ENCODE data around the gene PRUNE2. TPM values are rescaled to one million over a fixed set of nuclear protein-coding genes. Genes with fewer than 3 reads are reported as not detected.

The PRUNE2 gene
- polyA plus RNA-seq, 1 of the 3 experiments (the other 2 are of a cell fraction): 13.0 TPM

- TF ChIP-seq RFX5 (IDR thresholded peaks at IDR 0.05; ENCODE audit: low read length): no peak
- Histone ChIP-seq H4K20me1 (ENCODE audit: insufficient read depth) (no peaks in the 10 kb centered on the region), H3K9me2 (no peaks in the 10 kb centered on the region), H3K4me1 (ENCODE audit: control insufficient read depth in 1 of 2, insufficient read depth in 2 of 2, low read depth in 1 of 2, low read length in 1 of 2) (no peaks in the 10 kb centered on the region), H3K4me2 (no peak overlapping the region), H3K9me3 (no peaks in the 10 kb centered on the region), H3K79me2 (ENCODE audit: insufficient read depth) (no peaks in the 10 kb centered on the region), H3K9ac (no peak overlapping the region), H3F3A (replicated peaks; ENCODE audit: insufficient read depth) (peaks cover 7% of the 10 kb centered on the region), H3K4me3 (ENCODE audit: low read depth in 2 of 2, low read length in 1 of 2) (no peak overlapping the region), H2AFZ (ENCODE audit: low read depth) (no peak overlapping the region), H3K36me3 (replicated peaks in 1 of 2; ENCODE audit: control insufficient read depth in 1 of 2, insufficient read depth in 2 of 2, low read length in 1 of 2) (no peaks in the 10 kb centered on the region), H3K27me3 (ENCODE audit: insufficient read depth) (peaks cover 18% of the 10 kb centered on the region; the same call in 1 of the 2 replicates), H3K27ac (ENCODE audit: low read depth in 2 of 2, low read length in 1 of 2) (no peak overlapping the region)
- DNase-seq: no peak
- ChIA-PET CTCF (no interaction called here), POLR2A (no interaction called here)
Measured at GRCh38 chr9:76564297-76564696, 341.6 kb downstream of the PRUNE2 start.

- H3K9me3 ChIP-seq: no peaks in the 10 kb centered on the region
- H3K4me2 ChIP-seq: no peak overlapping the region
- H3K4me1 ChIP-seq (ENCODE audit: control insufficient read depth in 1 of 2, insufficient read depth in 2 of 2, low read depth in 1 of 2, low read length in 1 of 2): no peaks in the 10 kb centered on the region
- H3K27ac ChIP-seq (ENCODE audit: low read depth in 2 of 2, low read length in 1 of 2): no peak overlapping the region
- CTCF ChIA-PET: no interaction called here
- H3K36me3 ChIP-seq (replicated peaks in 1 of 2; ENCODE audit: control insufficient read depth in 1 of 2, insufficient read depth in 2 of 2, low read length in 1 of 2): no peaks in the 10 kb centered on the region
- POLR2A ChIA-PET: no interaction called here
- H3K79me2 ChIP-seq (ENCODE audit: insufficient read depth): no peaks in the 10 kb centered on the region
- H3K4me3 ChIP-seq (ENCODE audit: low read depth in 2 of 2, low read length in 1 of 2): no peak overlapping the region
- H3K27me3 ChIP-seq (ENCODE audit: insufficient read depth): peaks cover 11% of the 10 kb centered on the region; the same call in 1 of the 2 replicates
- no peak overlapping the region for H3K9ac ChIP-seq
- TF ChIP-seq TEAD4 (IDR thresholded peaks at IDR 0.05; ENCODE audit: borderline replicate concordance, insufficient read depth) (no peak), ELF1 (IDR thresholded peaks at IDR 0.05) (no peak), RAD21 (IDR thresholded peaks at IDR 0.05; ENCODE audit: low read length) (no peak), SMC3 (IDR thresholded peaks at IDR 0.05; ENCODE audit: low read depth, low read length) (no peak), POLR2AphosphoS5 (IDR thresholded peaks at IDR 0.05; ENCODE audit: low read depth, low read length) (no peak), MAX (IDR thresholded peaks at IDR 0.05; ENCODE audit: low read depth) (no peak), FOSL2 (IDR thresholded peaks at IDR 0.05; ENCODE audit: borderline replicate concordance, low read depth) (no peak), NRF1 (IDR thresholded peaks at IDR 0.05; ENCODE audit: low read depth, low read length) (no peak)
- no peaks in the 10 kb centered on the region for H3K9me2 ChIP-seq
- H3F3A ChIP-seq (replicated peaks; ENCODE audit: insufficient read depth): peaks cover 7% of the 10 kb centered on the region
- no peak for DNase-seq
- H4K20me1 ChIP-seq (ENCODE audit: insufficient read depth): no peaks in the 10 kb centered on the region
- no peak overlapping the region for H2AFZ ChIP-seq (ENCODE audit: low read depth)
Measured at GRCh38 chr9:76562511-76562911, 343.4 kb downstream of the PRUNE2 start.

GRCh38 chr9:76561900-76562299 lies 344.0 kb downstream of the PRUNE2 start:
- H2AFZ ChIP-seq (ENCODE audit: low read depth): no peak overlapping the region
- H3K79me2 ChIP-seq (ENCODE audit: insufficient read depth): no peaks in the 10 kb centered on the region
- ChIA-PET POLR2A (no interaction called here), CTCF (no interaction called here)
- H3K9me2 ChIP-seq: no peaks in the 10 kb centered on the region
- no peaks in the 10 kb centered on the region for H4K20me1 ChIP-seq (ENCODE audit: insufficient read depth)
- WGBS (ENCODE audit: low lambda C conversion rate): 4% methylated on average over 1 of the region's 1 CpG
- no peaks in the 10 kb centered on the region for H3K4me1 ChIP-seq (ENCODE audit: control insufficient read depth in 1 of 2, insufficient read depth in 2 of 2, low read depth in 1 of 2, low read length in 1 of 2)
- H3K4me2 ChIP-seq: no peak overlapping the region
- no peak overlapping the region for H3K9ac ChIP-seq
- no peak overlapping the region for H3K27ac ChIP-seq (ENCODE audit: low read depth in 2 of 2, low read length in 1 of 2)
- DNase-seq: no peak
- H3F3A ChIP-seq (replicated peaks; ENCODE audit: insufficient read depth): peaks cover 7% of the 10 kb centered on the region
- no peak overlapping the region for H3K4me3 ChIP-seq (ENCODE audit: low read depth in 2 of 2, low read length in 1 of 2)
- no peak for TF ChIP-seq NRF1 (IDR thresholded peaks at IDR 0.05; ENCODE audit: low read depth, low read length)
- no peak for TF ChIP-seq CTCF (IDR thresholded peaks at IDR 0.05)
- TF ChIP-seq TCF12 (IDR thresholded peaks at IDR 0.05): no peak
- H3K9me3 ChIP-seq: no peaks in the 10 kb centered on the region
- no peaks in the 10 kb centered on the region for H3K36me3 ChIP-seq (replicated peaks in 1 of 2; ENCODE audit: control insufficient read depth in 1 of 2, insufficient read depth in 2 of 2, low read length in 1 of 2)
- peaks cover 11% of the 10 kb centered on the region; the same call in 1 of the 2 replicates for H3K27me3 ChIP-seq (ENCODE audit: insufficient read depth)

Small RNA genes within 50 kb of the gene (small RNA-seq; reads per million reads assigned to genes)
- gene AL359314.1: 0 to 0.21 (median 0) reads per million in 7 experiments

Other genes with a start within 250 kb of the PRUNE2 start
- gene PCA3, start 141.7 kb downstream of the PRUNE2 start, polyA plus RNA-seq (2012; rRNA removed): 0.21 TPM in 2 replicates
- gene FOXB2, start 113.5 kb upstream of the PRUNE2 start, polyA plus RNA-seq (2012; rRNA removed): not detected in 2 replicates